Neutrophil (primary cell): Measurements from ENCODE around the gene HS6ST3.

Source experiments
- H3K27ac ChIP-seq: fragments of 200-600 bp; sonication (generic); 2 replicates; pipeline ENCODE4 v1.5.1; 2016; ENCODE audit warnings: mild to moderate bottlenecking, moderate library complexity
- H3K27me3 ChIP-seq: fragments of 200-600 bp; sonication (generic); 2 replicates; pipeline ENCODE4 v1.6.0; 2016; ENCODE audit warnings: mild to moderate bottlenecking
- H3K36me3 ChIP-seq: fragments of 200-600 bp; sonication (generic); 2 replicates; pipeline ENCODE4 v1.5.1; 2017
- H3K4me1 ChIP-seq, 2 experiments: fragments of 200-600 bp in 1 of 2; sonication (generic) in 1 of 2; 1 replicate in 1 of 2; 2 replicates in 1 of 2; pipeline versions ENCODE4 v1.5.1 to v1.6.1; 2013 to 2016; ENCODE audit warnings: low read depth in 1 of 2, low read length in 1 of 2, mild to moderate bottlenecking in 1 of 2, moderate library complexity in 1 of 2; ENCODE audit not compliant: control insufficient read depth in 1 of 2, insufficient read depth in 1 of 2
- H3K4me3 ChIP-seq, 2 experiments: fragments of 200-600 bp in 1 of 2; sonication (generic) in 1 of 2; 1 replicate in 1 of 2; 2 replicates in 1 of 2; pipeline ENCODE4 v1.5.1; 2013 to 2016; ENCODE audit warnings: low read depth in 1 of 2, low read length in 1 of 2, mild to moderate bottlenecking in 1 of 2, moderate library complexity in 1 of 2
- H3K9me3 ChIP-seq: fragments of 200-600 bp; sonication (generic); 2 replicates; pipeline ENCODE4 v1.5.1; 2016
- CTCF ChIP-seq: fragments of 200-600 bp; sonication (generic); IDR thresholded peaks from 2 replicates; pipeline ENCODE4 v1.5.1; 2016; ENCODE audit warnings: antibody characterized with exemption

Gene HS6ST3

DNA sequence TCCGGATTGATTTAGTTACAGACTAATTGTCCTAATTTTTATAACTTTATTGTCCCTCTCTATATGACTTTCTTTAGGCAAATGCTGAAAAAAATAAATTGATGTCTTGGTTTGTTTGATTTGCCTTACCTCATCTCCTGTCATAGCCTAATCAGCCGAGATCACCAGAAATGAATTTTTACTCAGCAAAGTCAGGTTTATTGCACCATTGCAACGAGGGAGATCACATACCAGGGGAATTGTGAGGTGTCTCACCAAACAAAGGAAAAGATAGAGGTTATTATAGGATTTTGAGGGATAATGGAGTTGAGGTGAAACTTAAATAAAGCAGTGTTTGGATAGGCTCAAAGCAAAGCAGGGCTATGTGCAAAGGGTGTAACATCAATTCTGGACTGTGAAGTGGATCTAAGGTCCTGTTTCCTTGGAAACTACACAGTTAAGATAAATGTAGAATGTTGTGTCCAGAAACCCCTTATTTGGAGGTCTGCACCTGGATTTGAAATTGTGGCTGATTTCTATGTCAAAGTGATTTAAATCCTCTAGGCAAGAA lies 531.8 kb downstream of the HS6ST3 start:
- Histone ChIP-seq H3K36me3 (no peaks in the 10 kb centered on the region), H3K4me3 (no peak overlapping the region), H3K4me1 (no peaks in the 10 kb centered on the region), H3K27ac (no peak overlapping the region), H3K27me3 (no peaks in the 10 kb centered on the region), H3K9me3 (no peaks in the 10 kb centered on the region)
- TF ChIP-seq CTCF = no peak

DNA sequence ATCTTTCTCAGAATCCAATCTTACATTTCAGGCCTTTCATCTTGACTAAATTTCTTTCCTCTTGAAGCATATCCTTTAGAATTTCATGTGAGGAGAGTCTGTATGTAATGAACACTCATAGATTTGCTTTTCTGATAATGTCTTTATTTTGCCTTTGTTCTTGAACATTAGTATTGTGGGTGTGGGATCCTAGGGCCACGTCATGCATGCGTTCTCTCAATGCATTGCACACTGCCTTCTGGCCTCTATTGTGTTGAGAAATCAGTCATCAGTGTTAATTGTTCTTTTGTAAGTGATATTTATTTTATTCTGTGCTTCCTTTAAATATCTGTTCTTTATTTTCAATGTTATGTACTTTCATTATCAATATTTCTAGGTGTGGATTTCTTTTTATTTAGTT lies 539.4 kb downstream of the HS6ST3 start:
- Histone ChIP-seq H3K27ac (no peak overlapping the region), H3K4me1 (no peaks in the 10 kb centered on the region), H3K9me3 (no peaks in the 10 kb centered on the region), H3K27me3 (no peaks in the 10 kb centered on the region), H3K36me3 (no peaks in the 10 kb centered on the region), H3K4me3 (no peak overlapping the region)
- TF ChIP-seq CTCF = no peak

GRCh38 chr13:96632536-96633320 lies 542.8 kb downstream of the HS6ST3 start:
- no peaks in the 10 kb centered on the region for H3K4me1 ChIP-seq
- H3K36me3 ChIP-seq = no peaks in the 10 kb centered on the region
- no peak overlapping the region for H3K4me3 ChIP-seq
- no peaks in the 10 kb centered on the region for H3K27me3 ChIP-seq
- TF ChIP-seq CTCF = no peak
- H3K27ac ChIP-seq = no peak overlapping the region
- peaks cover 5% of the 10 kb centered on the region for H3K9me3 ChIP-seq

- Histone ChIP-seq H3K27ac (no peak overlapping the region), H3K4me3 (no peak overlapping the region), H3K4me1 (no peaks in the 10 kb centered on the region), H3K36me3 (no peaks in the 10 kb centered on the region), H3K9me3 (peaks cover 5% of the 10 kb centered on the region), H3K27me3 (no peaks in the 10 kb centered on the region)
- no peak for TF ChIP-seq CTCF
Observed at GRCh38 chr13:96636001-96636709, 546.2 kb downstream of the HS6ST3 start.

DNA sequence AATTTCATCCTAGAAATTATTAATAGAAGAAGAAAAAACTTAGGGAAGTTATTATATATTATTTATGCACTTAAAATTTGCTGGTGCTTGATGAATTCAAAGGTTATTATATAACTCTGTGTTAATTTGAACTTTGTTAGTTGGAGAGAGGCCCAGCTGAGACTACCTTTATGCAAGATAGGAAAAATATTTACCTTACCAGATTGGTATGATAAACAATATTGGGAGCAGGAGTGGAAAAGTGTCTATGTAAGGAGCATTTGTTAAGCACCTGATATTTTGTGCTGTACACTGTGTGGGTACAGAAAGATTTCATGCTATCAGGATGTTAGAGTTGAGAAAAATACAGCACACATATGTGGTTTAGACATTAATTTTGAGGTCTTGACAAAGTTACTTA lies 547.1 kb downstream of the HS6ST3 start:
- Histone ChIP-seq H3K27me3 (no peaks in the 10 kb centered on the region), H3K9me3 (peaks cover 5% of the 10 kb centered on the region), H3K4me3 (no peak overlapping the region), H3K27ac (no peak overlapping the region), H3K4me1 (no peaks in the 10 kb centered on the region), H3K36me3 (no peaks in the 10 kb centered on the region)
- TF ChIP-seq CTCF = no peak
